ENCODE measurements around the gene PSME2. TPM values are rescaled to one million over a fixed set of nuclear protein-coding genes. Genes with fewer than 3 reads are reported as not detected.

Gene PSME2
- total and polyA plus RNA-seq, 10 of the 15 experiments (the other 5 are each of a cell fraction or from before 2014, with no cell fraction given) = 510 to 3,542 (median 913) TPM

- H3K79me2 ChIP-seq (ENCODE audit: control insufficient read depth, insufficient read depth, low read length) = peaks cover 17% of the 10 kb centered on the region
- ChIA-PET RAD21 (ENCODE audit: unreplicated experiment) (no interaction called here), POLR2A (interaction anchor here (1.5 to 17.1 kb wide), 2 partner anchors 13 to 16 kb away, joined by 3 to 276 read pairs; partner anchors contain the start of genes EMC9, FITM1 and PSME1), SMC1A (ENCODE audit: uncharacterized antibody, unreplicated experiment) (interaction anchor here (1.5 to 7.7 kb wide), 2 partner anchors 8 to 17 kb away, joined by 5 to 70 read pairs; partner anchors contain the start of gene PSME1), CTCF (interaction anchor here (0.5 kb wide), 1 partner anchor 28 kb away, joined by 3 read pairs; no protein-coding TSS in a partner anchor)
- no peak overlapping the region for H2AFZ ChIP-seq (ENCODE audit: control insufficient read depth, low read depth, low read length)
- TF ChIP-seq NFXL1 (IDR thresholded peaks at IDR 0.05; ENCODE audit: borderline replicate concordance) (no peak), YY1 (IDR thresholded peaks at IDR 0.05; ENCODE audit: low read depth, low read length) (no peak), ATF3 (IDR thresholded peaks at IDR 0.05; ENCODE audit: borderline replicate concordance, extremely low read depth, low read depth, low read length) (no peak), CBX3 (IDR thresholded peaks at IDR 0.05; ENCODE audit: borderline replicate concordance, low read depth) (no peak), RAD21 (IDR thresholded peaks at IDR 0.05; ENCODE audit: insufficient read depth, low read depth, low read length) (no peak), RAD51 (IDR thresholded peaks at IDR 0.05) (no peak), PML (IDR thresholded peaks at IDR 0.05; ENCODE audit: low read length) (no peak), MAX (IDR thresholded peaks at IDR 0.05; ENCODE audit: low read depth, low read length) (no peak), SMAD5 (IDR thresholded peaks at IDR 0.05; ENCODE audit: low read depth) (no peak)
- TF ChIP-seq, protein P1, sequence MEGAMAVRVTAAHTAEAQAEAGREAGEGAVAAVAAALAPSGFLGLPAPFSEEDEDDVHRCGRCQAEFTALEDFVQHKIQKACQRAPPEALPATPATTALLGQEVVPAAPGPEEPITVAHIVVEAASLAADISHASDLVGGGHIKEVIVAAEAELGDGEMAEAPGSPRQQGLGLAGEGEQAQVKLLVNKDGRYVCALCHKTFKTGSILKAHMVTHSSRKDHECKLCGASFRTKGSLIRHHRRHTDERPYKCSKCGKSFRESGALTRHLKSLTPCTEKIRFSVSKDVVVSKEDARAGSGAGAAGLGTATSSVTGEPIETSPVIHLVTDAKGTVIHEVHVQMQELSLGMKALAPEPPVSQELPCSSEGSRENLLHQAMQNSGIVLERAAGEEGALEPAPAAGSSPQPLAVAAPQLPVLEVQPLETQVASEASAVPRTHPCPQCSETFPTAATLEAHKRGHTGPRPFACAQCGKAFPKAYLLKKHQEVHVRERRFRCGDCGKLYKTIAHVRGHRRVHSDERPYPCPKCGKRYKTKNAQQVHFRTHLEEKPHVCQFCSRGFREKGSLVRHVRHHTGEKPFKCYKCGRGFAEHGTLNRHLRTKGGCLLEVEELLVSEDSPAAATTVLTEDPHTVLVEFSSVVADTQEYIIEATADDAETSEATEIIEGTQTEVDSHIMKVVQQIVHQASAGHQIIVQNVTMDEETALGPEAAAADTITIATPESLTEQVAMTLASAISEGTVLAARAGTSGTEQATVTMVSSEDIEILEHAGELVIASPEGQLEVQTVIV (IDR thresholded peaks at IDR 0.05; ENCODE audit: borderline replicate concordance, partially characterized antibody) = no peak
- TF ChIP-seq, protein P2, sequence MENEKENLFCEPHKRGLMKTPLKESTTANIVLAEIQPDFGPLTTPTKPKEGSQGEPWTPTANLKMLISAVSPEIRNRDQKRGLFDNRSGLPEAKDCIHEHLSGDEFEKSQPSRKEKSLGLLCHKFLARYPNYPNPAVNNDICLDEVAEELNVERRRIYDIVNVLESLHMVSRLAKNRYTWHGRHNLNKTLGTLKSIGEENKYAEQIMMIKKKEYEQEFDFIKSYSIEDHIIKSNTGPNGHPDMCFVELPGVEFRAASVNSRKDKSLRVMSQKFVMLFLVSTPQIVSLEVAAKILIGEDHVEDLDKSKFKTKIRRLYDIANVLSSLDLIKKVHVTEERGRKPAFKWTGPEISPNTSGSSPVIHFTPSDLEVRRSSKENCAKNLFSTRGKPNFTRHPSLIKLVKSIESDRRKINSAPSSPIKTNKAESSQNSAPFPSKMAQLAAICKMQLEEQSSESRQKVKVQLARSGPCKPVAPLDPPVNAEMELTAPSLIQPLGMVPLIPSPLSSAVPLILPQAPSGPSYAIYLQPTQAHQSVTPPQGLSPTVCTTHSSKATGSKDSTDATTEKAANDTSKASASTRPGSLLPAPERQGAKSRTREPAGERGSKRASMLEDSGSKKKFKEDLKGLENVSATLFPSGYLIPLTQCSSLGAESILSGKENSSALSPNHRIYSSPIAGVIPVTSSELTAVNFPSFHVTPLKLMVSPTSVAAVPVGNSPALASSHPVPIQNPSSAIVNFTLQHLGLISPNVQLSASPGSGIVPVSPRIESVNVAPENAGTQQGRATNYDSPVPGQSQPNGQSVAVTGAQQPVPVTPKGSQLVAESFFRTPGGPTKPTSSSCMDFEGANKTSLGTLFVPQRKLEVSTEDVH (IDR thresholded peaks at IDR 0.05; ENCODE audit: low read depth, partially characterized antibody) = no peak
- WGBS (ENCODE audit: insufficient coverage, insufficient replicate concordance, low lambda C conversion rate, missing lambda C conversion rate) = over 99% methylated on average over 6 of the region's 6 CpGs
- H4K20me1 ChIP-seq (ENCODE audit: control insufficient read depth, insufficient read depth) = no peaks in the 10 kb centered on the region
- no peak overlapping the region for H3K4me2 ChIP-seq (ENCODE audit: control insufficient read depth, insufficient read depth)
- no TSS peak for BruUV-seq (replicated peaks)
- intact Hi-C loops (cut with micrococcal nuclease; ENCODE audit: unreplicated experiment) = no loop called here
- no peak overlapping the region for H3K9ac ChIP-seq (ENCODE audit: control insufficient read depth, insufficient read depth, low read length)
- peaks cover 21% of the 10 kb centered on the region for H3K4me1 ChIP-seq (ENCODE audit: control insufficient read depth, insufficient read depth, low read length)
- no peaks in the 10 kb centered on the region for H3K27me3 ChIP-seq (replicated peaks in 1 of 2; ENCODE audit: control insufficient read depth in 2 of 2, insufficient read depth in 2 of 2, low read length in 1 of 2)
- in situ Hi-C loops (cut with MboI) = loop anchor here (25.0 kb wide), 1 partner anchor 807 kb away; the partner anchor contains the start of genes BCL2L2, PABPN1 and PPP1R3E
- H3K9me3 ChIP-seq (replicated peaks; ENCODE audit: control insufficient read depth, insufficient read depth, low read length) = no peaks in the 10 kb centered on the region
- no peak for FAIRE-seq
- no peak for ATAC-seq
- no peak overlapping the region for H3K27ac ChIP-seq (ENCODE audit: control insufficient read depth, insufficient read depth)
- peaks cover 16 to 27% of the 10 kb centered on the region in 2 experiments for H3K36me3 ChIP-seq (ENCODE audit: control insufficient read depth in 2 of 2, insufficient read depth in 2 of 2, low read length in 1 of 2)
- no peak overlapping the region for H3K4me3 ChIP-seq
- DNase-seq (ENCODE audit: low read depth, low spot score) = no peak
Measured at GRCh38 chr14:24119691-24120090, 26.7 kb downstream of the PSME2 start.
